Trophoblast cell (in vitro differentiated cells and primary cell): ENCODE measurements around the gene OR10G4.

Experiments
- DNase-seq, 2 donors: peaks; one replicate each; pipeline ENCODE4 v3.0.0-alpha.2; 2016
- H2AFZ ChIP-seq: 2 replicates; pipeline ENCODE4 v1.6.1; 2013; ENCODE audit warnings: low read length, moderate library complexity, mild to moderate bottlenecking; ENCODE audit not compliant: insufficient read depth, poor library complexity
- H2AK5ac ChIP-seq: 2 replicates; pipeline ENCODE4 v1.6.1; 2013; ENCODE audit warnings: mild to moderate bottlenecking, low read length
- H2BK120ac ChIP-seq: 2 replicates; pipeline ENCODE4 v1.6.1; 2013; ENCODE audit warnings: low read length, mild to moderate bottlenecking, moderate library complexity; ENCODE audit not compliant: insufficient read depth, poor library complexity
- H2BK12ac ChIP-seq: 2 replicates; pipeline ENCODE4 v1.6.1; 2013; ENCODE audit warnings: mild to moderate bottlenecking, low read length, moderate library complexity
- H2BK5ac ChIP-seq: 2 replicates; pipeline ENCODE4 v1.6.1; 2013; ENCODE audit warnings: low read length, low read depth, moderate library complexity, mild to moderate bottlenecking; ENCODE audit not compliant: poor library complexity
- H3K14ac ChIP-seq: 2 replicates; pipeline ENCODE4 v1.6.1; 2013; ENCODE audit warnings: mild to moderate bottlenecking, low read length
- H3K18ac ChIP-seq: 2 replicates; pipeline ENCODE4 v1.6.1; 2013; ENCODE audit warnings: mild to moderate bottlenecking, low read length
- H3K23ac ChIP-seq: 2 replicates; pipeline ENCODE4 v1.6.1; 2013; ENCODE audit warnings: low read length
- H3K27ac ChIP-seq: 2 replicates; pipeline ENCODE4 v1.5.1; 2013; ENCODE audit warnings: low read depth, mild to moderate bottlenecking, inconsistent platforms, low read length, moderate library complexity
- H3K27me3 ChIP-seq: 2 replicates; pipeline ENCODE4 v1.6.1; 2013; ENCODE audit warnings: inconsistent platforms, mild to moderate bottlenecking, low read length, moderate library complexity; ENCODE audit not compliant: insufficient read depth
- H3K36me3 ChIP-seq, 2 experiments: 1 replicate in 1 of 2; 2 replicates in 1 of 2; pipeline ENCODE4 v1.6.1; 2013; ENCODE audit warnings: low read length in 2 of 2, mild to moderate bottlenecking in 2 of 2, moderate library complexity in 1 of 2; ENCODE audit not compliant: insufficient read depth in 2 of 2, control insufficient read depth in 1 of 2
- H3K4ac ChIP-seq: 2 replicates; pipeline ENCODE4 v1.6.1; 2013; ENCODE audit warnings: low read depth, mild to moderate bottlenecking, low read length, moderate library complexity
- H3K4me1 ChIP-seq, 2 experiments: 1 replicate in 1 of 2; 2 replicates in 1 of 2; pipeline ENCODE4 v1.6.1; 2013; ENCODE audit warnings: low read length in 2 of 2, mild to moderate bottlenecking in 2 of 2, moderate library complexity in 1 of 2; ENCODE audit not compliant: insufficient read depth in 2 of 2, control insufficient read depth in 1 of 2
- H3K4me2 ChIP-seq: 2 replicates; pipeline ENCODE4 v1.6.1; 2013; ENCODE audit warnings: inconsistent platforms, mild to moderate bottlenecking, low read length, moderate library complexity
- H3K4me3 ChIP-seq: 2 replicates; pipeline ENCODE4 v1.5.1; 2013; ENCODE audit warnings: mild to moderate bottlenecking, low read depth, low read length, inconsistent platforms
- H3K79me1 ChIP-seq: one replicate; pipeline ENCODE4 v1.6.1; 2013; ENCODE audit warnings: low read length
- H3K79me2 ChIP-seq: 2 replicates; pipeline ENCODE4 v1.6.1; 2013; ENCODE audit warnings: low read length, mild to moderate bottlenecking; ENCODE audit not compliant: control insufficient read depth, insufficient read depth, poor library complexity
- H3K9ac ChIP-seq: 2 replicates; pipeline ENCODE4 v1.6.1; 2013; ENCODE audit warnings: mild to moderate bottlenecking, low read length
- H3K9me3 ChIP-seq: 2 replicates; pipeline ENCODE4 v1.6.1; 2013; ENCODE audit warnings: low read depth, mild to moderate bottlenecking, control low read depth, inconsistent platforms, low read length; ENCODE audit not compliant: insufficient read depth
- H4K12ac ChIP-seq: 2 replicates; pipeline ENCODE4 v1.6.1; 2013; ENCODE audit warnings: low read depth, mild to moderate bottlenecking, low read length, moderate library complexity
- H4K8ac ChIP-seq: 2 replicates; pipeline ENCODE4 v1.6.1; 2013; ENCODE audit warnings: low read depth, mild to moderate bottlenecking, low read length, moderate library complexity
- H4K91ac ChIP-seq: one replicate; pipeline ENCODE4 v1.6.1; 2013; ENCODE audit warnings: low read depth, mild to moderate bottlenecking, low read length, moderate library complexity
- WGBS: extraction: QIAGEN DNeasy Blood & Tissue Kit; methylation state at CpG from one replicate; pipeline ENCODE4 v1.1.7; 2013; ENCODE audit warnings: missing lambda C conversion rate; ENCODE audit not compliant: insufficient read length, insufficient coverage; ENCODE audit errors: extremely low coverage; 5-methylcytosine and 5-hydroxymethylcytosine counted together

Gene OR10G4

DNA sequence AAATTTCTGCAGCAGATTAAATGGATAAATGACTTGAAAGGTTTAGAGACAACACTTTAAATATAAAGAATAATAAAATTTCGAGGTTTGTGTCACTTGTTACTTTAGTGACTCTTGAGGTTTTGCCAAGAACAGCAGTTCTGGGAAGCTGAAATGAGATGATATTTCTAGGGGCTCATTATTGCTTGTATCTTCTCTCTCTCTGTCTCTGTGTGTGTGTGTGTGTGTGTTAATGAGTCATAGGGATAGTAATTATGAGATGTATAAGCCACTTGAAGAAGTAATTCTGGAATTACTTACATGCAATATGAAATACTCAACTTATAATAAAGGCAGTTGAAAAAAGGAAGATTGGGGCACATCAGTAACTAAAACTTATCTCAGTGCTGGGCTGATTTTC lies 38.0 kb downstream of the OR10G4 start:
- Histone ChIP-seq H2AFZ (no peak overlapping the region), H3K36me3 (no peaks in the 10 kb centered on the region), H4K8ac (no peak overlapping the region), H3K79me1 (no peaks in the 10 kb centered on the region), H3K9me3 (no peaks in the 10 kb centered on the region), H3K4me3 (no peak overlapping the region), H3K9ac (no peak overlapping the region), H2BK120ac (no peak overlapping the region), H4K91ac (no peak overlapping the region), H2BK5ac (no peak overlapping the region), H3K18ac (no peak overlapping the region), H2BK12ac (no peak overlapping the region), H3K14ac (no peak overlapping the region), H3K79me2 (no peaks in the 10 kb centered on the region), H4K12ac (no peak overlapping the region), H3K4ac (no peak overlapping the region), H3K4me1 (no peaks in the 10 kb centered on the region), H3K4me2 (no peak overlapping the region), H3K23ac (no peak overlapping the region), H3K27ac (no peak overlapping the region), H2AK5ac (no peak overlapping the region), H3K27me3 (no peaks in the 10 kb centered on the region)
- DNase-seq, result no peak
- WGBS, result no CpG with 5 or more reads among the region's 1 CpG

DNA sequence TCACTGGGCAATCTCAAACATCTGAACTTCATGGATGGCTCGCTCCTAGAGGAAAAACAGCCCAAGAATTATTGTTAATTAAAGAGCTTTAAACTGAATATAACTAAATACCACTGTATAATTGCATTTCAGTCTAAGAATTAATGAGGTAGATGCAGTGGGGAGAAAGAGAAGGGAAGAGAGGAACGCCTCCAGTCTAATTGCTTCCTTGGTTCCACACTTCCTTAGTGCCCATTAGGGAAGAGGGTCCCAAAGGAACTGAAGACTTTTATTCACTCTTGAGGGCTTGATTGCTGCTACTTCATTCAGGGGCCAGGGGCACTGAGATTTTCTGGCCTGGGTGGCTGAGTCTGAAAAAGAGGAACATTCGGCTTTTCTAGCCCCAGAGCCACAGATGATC lies 40.2 kb downstream of the OR10G4 start:
- Histone ChIP-seq H4K8ac (no peak overlapping the region), H3K27ac (no peak overlapping the region), H2BK120ac (no peak overlapping the region), H3K36me3 (no peaks in the 10 kb centered on the region), H3K18ac (no peak overlapping the region), H4K91ac (no peak overlapping the region), H3K79me2 (no peaks in the 10 kb centered on the region), H3K79me1 (no peaks in the 10 kb centered on the region), H3K4me1 (no peaks in the 10 kb centered on the region), H2AK5ac (no peak overlapping the region), H3K4me2 (no peak overlapping the region), H4K12ac (no peak overlapping the region), H3K4ac (no peak overlapping the region), H2AFZ (no peak overlapping the region), H3K9me3 (no peaks in the 10 kb centered on the region), H3K27me3 (no peaks in the 10 kb centered on the region), H3K9ac (no peak overlapping the region), H3K14ac (no peak overlapping the region), H2BK5ac (no peak overlapping the region), H3K4me3 (no peak overlapping the region), H3K23ac (no peak overlapping the region), H2BK12ac (no peak overlapping the region)
- DNase-seq, result no peak
- no CpG with 5 or more reads among the region's 3 CpGs for WGBS
